HEK293T (cell line): ENCODE measurements around the gene ACAN.

Experiments
- BHLHE40 ChIP-seq: fragments of 450-650 bp; IDR thresholded peaks from 2 replicates; pipeline ENCODE4 v1.6.1; 2016; ENCODE audit warnings: mild to moderate bottlenecking, moderate library complexity, borderline replicate concordance
- SP1 ChIP-seq: fragments of 450-650 bp; IDR thresholded peaks from 2 replicates; pipeline ENCODE4 v1.6.1; 2017

DNA sequence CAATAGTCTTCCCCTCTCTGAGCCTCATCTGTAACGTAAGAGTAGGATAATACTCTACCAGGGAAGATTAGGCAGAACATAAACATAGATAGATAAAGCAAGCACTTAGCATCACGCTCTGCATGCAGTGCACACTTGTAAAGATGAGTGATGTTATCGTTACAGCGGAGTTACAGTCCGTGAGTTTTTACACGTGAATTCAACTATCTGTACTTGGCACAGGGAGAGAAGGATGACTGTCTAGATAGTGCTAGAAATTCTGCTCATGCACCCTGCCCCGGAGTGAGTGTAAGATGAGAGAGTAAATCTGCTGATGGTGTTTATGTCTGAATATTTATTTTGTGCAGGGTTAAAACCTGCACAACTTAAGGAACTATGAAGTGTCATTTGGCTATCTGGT, 56.3 kb downstream of the ACAN start:
- TF ChIP-seq SP1 (no peak), BHLHE40 (no peak)
